Activated T-helper 1 cell treated with Interleukin-2 at 50 U/mL for 16 hours (primary cell): ENCODE data around the gene SPATA46.
"Not testable (repeated sequence)": the region's sequence is repeated elsewhere in the genome, so short reads cannot be mapped to it uniquely, and the experiment has no call there.

Experiments
- DNase-seq: peaks from one replicate; pipeline ENCODE4 v3.0.0-alpha.2; 2020; ENCODE audit warnings: low read depth

Gene SPATA46, protein sequence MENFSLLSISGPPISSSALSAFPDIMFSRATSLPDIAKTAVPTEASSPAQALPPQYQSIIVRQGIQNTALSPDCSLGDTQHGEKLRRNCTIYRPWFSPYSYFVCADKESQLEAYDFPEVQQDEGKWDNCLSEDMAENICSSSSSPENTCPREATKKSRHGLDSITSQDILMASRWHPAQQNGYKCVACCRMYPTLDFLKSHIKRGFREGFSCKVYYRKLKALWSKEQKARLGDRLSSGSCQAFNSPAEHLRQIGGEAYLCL

GRCh38 chr1:162376691-162377090 lies at the start of gene SPATA46:
TSS of gene SPATA46 (minus strand) at chr1:162376854. CDS start at chr1:162376790, 64 bp downstream.
- no peak for DNase-seq

DNA sequence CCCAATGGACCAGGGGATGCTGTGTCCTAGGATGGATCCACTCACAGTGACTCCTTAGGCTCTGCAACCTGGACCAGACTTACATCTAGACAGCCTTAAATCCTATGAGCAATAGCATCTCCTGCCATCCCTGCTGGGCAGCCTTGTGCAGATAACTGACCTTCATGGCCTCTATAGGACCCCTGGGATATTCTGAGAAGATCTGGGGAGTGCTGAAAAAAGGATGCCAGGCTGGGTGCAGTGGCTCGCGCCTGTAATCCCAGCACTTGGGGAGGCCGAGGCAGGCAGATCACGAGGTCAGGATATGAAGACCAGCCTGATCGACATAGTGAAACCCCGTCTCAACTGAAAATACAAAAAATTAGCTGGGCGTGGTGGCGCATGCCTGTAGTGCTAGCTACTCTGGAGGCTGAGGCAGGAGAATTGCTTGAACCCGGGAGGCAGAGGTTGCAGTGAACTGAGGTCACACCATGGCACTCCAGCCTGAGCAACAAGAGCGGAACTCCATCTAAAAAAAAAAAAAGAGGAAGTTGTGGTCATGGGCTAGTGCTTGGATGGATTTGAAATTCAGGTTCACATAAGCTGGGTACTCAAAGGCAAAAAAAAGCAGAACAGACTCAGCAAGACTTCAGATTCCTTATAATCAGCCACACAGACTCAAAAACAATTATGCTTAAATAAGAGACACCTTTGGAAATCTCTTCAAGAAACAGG lies 46.2 kb upstream of the SPATA46 start:
- no peak for DNase-seq

DNA sequence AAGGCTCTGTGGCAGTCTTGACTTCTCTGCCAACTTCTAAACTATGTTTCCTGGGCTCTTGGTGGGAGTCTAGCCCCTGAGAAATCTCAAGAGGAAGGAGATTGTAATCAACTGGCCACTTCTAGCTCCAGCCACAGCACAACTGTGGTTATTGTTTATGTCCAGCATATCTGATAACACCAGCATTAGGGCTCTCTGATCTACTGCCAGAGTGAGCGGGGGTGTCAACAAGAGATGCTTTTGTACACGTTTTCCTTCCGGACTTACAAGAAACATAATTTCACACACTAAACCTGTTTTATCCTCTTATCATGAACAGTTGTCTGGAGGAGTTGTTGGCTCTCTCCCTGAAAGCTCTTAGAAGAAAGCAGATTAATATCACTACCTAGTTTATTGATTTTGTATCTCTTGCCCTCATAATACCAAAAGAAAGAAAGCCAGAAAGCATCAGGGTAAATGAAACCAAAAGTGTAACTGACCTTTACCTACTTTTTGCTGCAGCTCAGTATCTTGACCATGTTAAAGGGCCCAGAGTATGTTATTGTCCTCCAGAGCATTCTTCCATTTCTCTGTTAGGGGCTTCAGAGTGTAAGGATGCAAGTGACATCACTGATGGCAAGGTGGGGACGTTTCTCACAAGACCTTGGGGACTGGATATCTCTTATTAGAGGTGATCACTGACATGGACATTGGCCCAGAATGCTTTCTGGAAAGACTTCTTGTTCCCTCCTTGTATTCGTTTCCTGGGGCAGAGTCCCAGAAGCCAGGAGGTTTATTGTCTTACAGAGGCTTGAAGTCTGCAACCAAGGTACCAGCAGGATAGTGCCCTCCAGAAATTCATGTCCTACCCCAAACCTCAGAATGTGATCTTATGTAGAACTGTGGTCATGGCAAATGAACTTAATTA lies 44.9 kb upstream of the SPATA46 start:
- no peak for DNase-seq

DNA sequence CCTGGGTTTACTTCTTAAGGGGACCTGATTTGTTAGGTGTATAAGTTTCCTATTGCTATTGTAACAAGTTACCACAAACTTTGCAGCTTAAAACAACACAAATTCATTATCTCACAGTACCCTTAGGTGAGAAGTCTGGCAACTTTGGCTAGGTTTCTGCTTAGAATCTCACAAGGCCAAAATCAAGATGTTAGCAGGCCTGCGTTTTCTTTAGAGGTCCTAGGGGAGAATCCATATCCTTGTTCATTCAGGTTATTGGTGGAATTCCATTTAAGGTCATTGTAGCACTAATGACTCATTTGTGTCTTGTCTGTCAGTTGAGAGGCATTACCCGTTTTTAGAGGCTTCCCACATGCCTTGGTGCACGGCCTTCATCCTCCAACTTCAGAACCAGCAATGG lies 43.5 kb upstream of the SPATA46 start:
- no peak for DNase-seq

DNA sequence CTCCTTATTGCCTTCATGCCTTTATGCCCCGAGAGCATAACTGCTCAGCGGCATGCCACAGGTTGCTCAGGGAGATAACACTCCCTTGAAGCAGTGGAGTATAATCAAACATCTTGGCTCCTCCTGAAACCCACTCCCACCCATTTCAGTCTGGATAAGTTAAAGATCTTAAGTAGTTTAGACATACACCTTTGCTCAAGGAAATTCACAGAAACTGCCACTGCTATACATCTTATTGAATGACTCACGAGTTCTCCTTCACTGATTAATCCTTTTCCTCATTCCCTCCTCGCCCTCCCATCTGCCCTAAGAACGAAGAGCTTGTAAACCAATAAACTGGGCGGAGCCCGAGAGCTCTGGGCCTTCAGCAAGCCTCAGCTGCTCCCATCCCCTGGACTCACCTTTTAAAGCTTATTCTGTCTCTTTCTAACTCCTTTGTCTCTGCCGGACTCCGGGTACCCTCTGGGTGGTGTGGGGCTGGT lies 42.8 kb upstream of the SPATA46 start:
- DNase-seq = not testable (repeated sequence)

GRCh38 chr1:162418584-162418983 lies 41.9 kb upstream of the SPATA46 start:
- not testable (repeated sequence) for DNase-seq

DNA sequence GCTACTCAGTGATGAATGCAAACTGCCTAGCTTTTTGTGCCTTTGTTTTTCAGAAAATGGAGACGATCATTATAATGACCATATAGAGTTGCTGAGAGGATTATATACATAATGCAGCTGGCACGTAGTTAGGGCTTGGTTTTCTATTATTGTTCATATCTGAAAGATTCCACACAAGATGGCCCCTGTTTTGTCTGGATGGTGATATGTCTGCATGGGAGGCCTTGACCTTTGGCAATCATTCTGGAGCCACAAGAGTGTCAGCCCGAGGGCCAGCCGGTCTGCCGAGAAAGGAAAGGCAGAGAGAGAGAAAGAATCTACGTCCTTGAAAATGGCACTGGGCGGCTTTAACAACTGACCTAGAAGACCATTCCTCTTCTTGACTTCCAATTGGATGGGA lies 41.0 kb upstream of the SPATA46 start:
- no peak for DNase-seq

DNA sequence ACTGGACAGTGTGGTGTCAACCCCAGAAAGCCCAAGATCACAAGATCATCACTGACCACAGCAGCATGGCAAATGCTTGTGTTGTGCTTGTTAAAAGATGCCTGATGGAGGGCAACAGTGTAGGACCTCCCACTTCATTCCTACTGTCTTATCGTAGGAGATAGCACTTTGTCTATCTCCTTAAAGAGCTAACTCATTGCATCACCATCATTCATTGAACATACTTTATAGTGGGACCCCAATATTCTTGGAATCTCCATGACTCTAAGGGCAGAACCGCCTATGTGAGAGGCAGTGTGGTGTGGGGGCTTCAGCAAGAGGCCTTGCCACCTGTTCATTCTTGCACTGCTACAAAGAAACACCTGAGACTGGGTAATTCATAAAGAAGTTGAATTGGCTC lies 40.3 kb upstream of the SPATA46 start:
- DNase-seq = no peak

- DNase-seq = no peak
These were observed 39.6 kb upstream of the SPATA46 start for GRCh38 chr1:162416215-162416614.

- no peak for DNase-seq
These were observed 35.3 kb upstream of the SPATA46 start, which contains the start of gene SH2D1B for GRCh38 chr1:162412002-162412401. TSS of gene SH2D1B (minus strand) at chr1:162412136. CDS start at chr1:162412016, 120 bp downstream.

DNA sequence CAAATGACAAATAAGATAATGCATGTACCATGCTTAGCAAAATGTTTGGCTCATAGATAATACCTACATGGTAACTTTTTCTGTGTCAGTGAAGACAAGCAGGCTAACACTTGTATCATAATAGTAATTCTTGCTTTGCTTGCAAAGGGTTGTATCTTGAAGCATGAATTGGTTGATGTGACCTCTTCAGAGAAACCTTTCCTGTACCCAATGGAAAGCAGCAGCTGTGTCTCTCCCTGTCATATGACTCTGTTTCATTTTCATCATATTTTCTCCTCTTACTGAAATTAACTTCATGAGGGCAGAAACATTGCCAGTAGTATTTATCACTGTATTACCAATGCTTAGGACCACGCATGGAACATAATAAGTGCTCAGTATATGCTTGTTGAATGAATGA lies 30.9 kb upstream of the SPATA46 start:
- no peak for DNase-seq

DNA sequence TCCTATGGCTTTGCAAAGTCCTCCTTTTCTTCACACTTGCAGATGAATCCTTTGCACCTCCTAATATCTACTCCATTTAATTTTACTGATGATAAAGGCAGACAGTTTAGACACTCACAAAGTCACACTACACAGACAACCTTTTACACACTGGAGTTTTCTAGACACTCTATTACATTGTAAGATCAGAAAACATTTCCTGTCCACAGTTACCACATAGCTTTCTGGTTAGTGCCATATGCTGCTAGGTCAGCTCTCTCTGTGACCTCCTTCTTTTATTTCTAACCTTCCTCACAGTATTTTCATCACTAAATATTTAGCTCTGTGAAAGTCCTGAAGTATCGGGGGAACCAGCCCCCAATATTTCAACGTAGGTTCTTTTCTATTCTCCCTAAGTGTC lies 30.2 kb upstream of the SPATA46 start:
- no peak for DNase-seq

GRCh38 chr1:162405800-162406199 lies 29.1 kb upstream of the SPATA46 start:
- DNase-seq = no peak

DNA sequence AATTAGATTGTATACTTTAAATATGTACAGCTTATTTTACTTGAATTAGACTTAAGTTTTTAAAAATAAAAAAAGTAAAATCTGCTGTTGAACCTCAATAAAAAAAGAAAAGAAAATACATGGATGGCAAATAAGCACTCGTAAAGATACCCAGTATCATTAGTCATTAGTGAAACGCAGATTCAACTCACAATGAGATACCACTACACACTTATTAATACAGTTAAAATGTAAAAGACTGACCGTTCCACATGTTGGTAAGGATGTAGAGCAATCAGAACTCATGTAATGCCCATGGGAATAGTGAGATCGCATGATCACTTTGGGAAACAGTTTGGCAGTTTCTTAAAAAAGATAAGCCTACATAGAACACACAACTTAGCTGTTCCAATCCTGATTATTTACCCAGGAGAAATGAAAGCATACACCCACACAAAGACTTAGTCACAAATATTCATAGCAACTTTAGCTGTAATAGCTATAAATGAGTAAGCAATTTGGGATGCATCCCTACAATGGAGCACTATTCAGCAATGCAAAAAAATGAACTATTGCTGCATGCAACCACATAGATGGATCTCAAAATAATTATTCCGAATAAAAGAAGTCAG lies 28.0 kb upstream of the SPATA46 start:
- DNase-seq = no peak

GRCh38 chr1:162400790-162401355 lies 24.2 kb upstream of the SPATA46 start:
- no peak for DNase-seq

- DNase-seq = no peak
These were observed 22.4 kb upstream of the SPATA46 start for GRCh38 chr1:162398999-162399580.

DNA sequence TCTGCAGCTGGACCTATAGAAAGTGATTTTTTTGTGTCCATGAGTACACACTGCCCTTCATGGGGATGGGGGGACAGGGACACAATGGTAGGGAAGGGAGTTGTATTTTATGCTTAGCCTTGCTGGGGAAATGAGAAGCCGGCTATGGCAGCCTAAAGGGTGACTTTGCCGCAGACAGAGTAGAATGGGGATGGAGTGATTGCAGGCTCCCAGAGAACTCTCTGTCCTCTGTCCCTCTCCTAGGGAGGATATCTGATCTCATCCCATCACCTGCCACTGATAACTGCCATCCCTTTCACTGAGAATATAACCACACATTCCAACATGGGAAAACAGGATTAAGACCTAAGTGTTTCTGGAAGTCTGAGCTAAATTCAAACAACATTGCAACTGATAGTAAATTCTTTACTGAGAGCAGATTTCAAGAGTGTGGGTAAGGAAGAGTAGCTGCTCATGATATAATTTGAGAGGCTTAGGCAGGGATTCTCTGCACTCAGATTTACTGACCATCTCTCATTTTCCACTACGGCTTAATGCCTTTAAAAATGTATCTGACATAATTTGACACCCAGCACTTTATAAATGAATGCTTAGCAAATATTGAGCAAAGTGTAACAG lies 21.4 kb upstream of the SPATA46 start:
- no peak for DNase-seq

GRCh38 chr1:162397039-162397448 lies 20.4 kb upstream of the SPATA46 start:
- DNase-seq = no peak

DNA sequence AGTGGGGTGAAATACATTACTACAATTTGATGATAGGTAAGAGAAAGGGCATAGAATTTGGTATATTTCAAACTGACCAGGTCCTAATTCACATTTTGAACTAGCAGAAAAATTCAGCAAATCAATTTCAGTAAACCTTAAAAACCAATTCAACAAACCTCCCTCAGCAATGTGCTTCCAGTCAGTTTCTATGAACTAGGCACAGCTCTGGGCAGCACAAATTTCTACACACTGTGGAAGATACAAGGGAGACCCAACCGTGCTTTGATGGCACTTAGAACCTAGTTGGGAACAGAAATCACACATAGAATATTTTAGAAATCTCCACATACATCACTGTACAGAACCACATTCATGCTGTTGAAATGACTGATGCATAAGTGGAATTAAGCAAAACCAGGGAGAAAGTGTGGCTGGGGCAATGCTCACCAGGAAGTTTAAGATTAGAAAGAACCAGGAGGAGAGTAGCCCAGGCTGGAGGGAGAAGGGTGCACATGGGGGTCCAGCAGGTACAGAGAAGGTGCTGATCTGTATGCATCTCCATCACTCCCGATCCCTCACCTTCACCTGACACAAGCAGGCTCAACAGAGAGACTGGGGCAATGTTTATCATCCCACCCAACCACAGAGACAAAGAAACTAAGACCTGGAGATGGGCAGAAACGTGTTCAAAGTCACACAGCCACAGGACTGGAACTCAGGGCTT lies 19.7 kb upstream of the SPATA46 start:
- no peak for DNase-seq
